ENCODE measurements around the gene FRS2. TPM values are rescaled to one million over a fixed set of nuclear protein-coding genes. Genes with fewer than 3 reads are reported as not detected.
"Not testable (repeated sequence)": the region's sequence is repeated elsewhere in the genome, so short reads cannot be mapped to it uniquely, and the experiment has no call there.

The FRS2 gene
- total and polyA plus RNA-seq, 2 of the 4 experiments (the other 2 are of a cell fraction) = 12.4 to 58.3 TPM

DNA sequence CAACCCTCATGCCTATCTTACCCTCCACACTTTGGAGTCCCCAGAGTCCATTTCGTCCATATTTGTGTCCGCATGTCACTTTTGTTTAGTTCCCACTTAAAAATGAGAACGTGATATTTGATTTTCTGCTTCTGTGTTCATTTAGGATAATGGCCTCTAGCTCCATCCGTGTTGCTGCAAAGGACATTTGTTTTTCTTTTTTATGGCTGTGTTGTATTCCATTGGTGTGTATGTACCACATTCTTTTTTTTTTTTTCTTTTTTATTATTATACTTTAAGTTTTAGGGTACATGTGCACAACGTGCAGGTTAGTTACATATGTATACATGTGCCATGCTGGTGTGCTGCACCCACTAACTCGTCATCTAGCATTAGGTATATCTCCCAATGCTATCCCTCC is 133.4 kb downstream of the FRS2 start:
- H2BK15ac ChIP-seq (ENCODE audit: low read depth, low read length); CTCF ChIA-PET; H3K23ac ChIP-seq (ENCODE audit: low read depth, low read length); H3K4ac ChIP-seq (ENCODE audit: low read depth, low read length); H4K91ac ChIP-seq (ENCODE audit: insufficient read depth, low read depth, low read length); H2AFZ ChIP-seq (replicated peaks; ENCODE audit: low read length, poor library complexity); H3K4me2 ChIP-seq (ENCODE audit: low read depth, low read length); H3K4me1 ChIP-seq (ENCODE audit: control insufficient read depth, insufficient read depth, low read length); H4K20me1 ChIP-seq (ENCODE audit: insufficient read depth, low read length); H3K4me3 ChIP-seq (ENCODE audit: insufficient read depth, low read depth, low read length); H4K5ac ChIP-seq (ENCODE audit: low read depth, low read length); H3K27me3 ChIP-seq (ENCODE audit: control insufficient read depth, insufficient read depth, low read length); H3K9me1 ChIP-seq (ENCODE audit: insufficient read depth, low read length); H3K9me3 ChIP-seq (ENCODE audit: control insufficient read depth, insufficient read depth, low read length); H3K9ac ChIP-seq (ENCODE audit: low read depth, low read length); dilution Hi-C loops (cut with HindIII; ENCODE audit: low sequenced_read_pairs, unreplicated experiment); H3K18ac ChIP-seq (ENCODE audit: low read depth, low read length); H2BK5ac ChIP-seq (ENCODE audit: low read depth, low read length, poor library complexity, severe bottlenecking); H2AK9ac ChIP-seq (replicated peaks; ENCODE audit: low read depth, low read length, poor library complexity); H2AK5ac ChIP-seq (ENCODE audit: low read depth, low read length); H2BK120ac ChIP-seq (ENCODE audit: low read depth, low read length); DNase-seq; H3K14ac ChIP-seq (replicated peaks; ENCODE audit: low read depth, low read length); H3K27ac ChIP-seq (ENCODE audit: insufficient read depth, low read length); H4K8ac ChIP-seq (ENCODE audit: low read depth in 2 of 2, low read length in 2 of 2); H3K56ac ChIP-seq (ENCODE audit: extremely low read depth, insufficient read depth, low read length); in situ Hi-C loops (cut with MboI; ENCODE audit: low sequenced_read_pairs); H2BK20ac ChIP-seq (ENCODE audit: low read depth, low read length); BruUV-seq (replicated peaks); H3K79me1 ChIP-seq (ENCODE audit: low read depth in 1 of 2, low read length in 2 of 2); ATAC-seq (ENCODE audit: low read depth); POLR2A ChIA-PET (ENCODE audit: unreplicated experiment): not testable (repeated sequence)
- no CpG with 5 or more reads among the region's 6 CpGs for WGBS, 2 experiments (ENCODE audit: extremely low coverage in 2 of 2, insufficient read length in 1 of 2)
- H3K36me3 ChIP-seq (ENCODE audit: control insufficient read depth, insufficient read depth, low read length) = peaks cover 30% of the 10 kb centered on the region
- intact Hi-C loops (cut with micrococcal nuclease) = loop anchor here (10.0 kb wide), 1 partner anchor 131 kb away; the partner anchor contains the start of gene RAB3IP

DNA sequence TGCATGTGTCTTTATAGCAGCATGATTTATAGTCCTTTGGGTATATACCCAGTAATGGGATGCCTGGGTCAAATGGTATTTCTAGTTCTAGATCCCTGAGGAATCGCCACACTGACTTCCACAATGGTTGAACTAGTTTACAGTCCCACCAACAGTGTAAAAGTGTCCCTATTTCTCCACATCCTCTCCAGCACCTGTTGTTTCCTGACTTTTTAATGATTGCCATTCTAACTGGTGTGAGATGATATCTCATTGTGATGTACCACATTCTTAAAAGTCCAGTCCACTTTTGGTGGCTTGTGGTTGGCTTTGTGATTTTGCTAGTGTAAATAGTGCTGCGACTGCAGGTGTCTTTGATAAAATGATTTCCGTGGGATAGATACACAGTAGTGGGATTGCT is 134.1 kb downstream of the FRS2 start:
- no CpG with 5 or more reads among the region's 3 CpGs for WGBS, 2 experiments (ENCODE audit: extremely low coverage in 2 of 2, insufficient read length in 1 of 2)
- CTCF ChIA-PET; H3K27me3 ChIP-seq (ENCODE audit: control insufficient read depth, insufficient read depth, low read length); DNase-seq; POLR2A ChIA-PET (ENCODE audit: unreplicated experiment); H3K9ac ChIP-seq (ENCODE audit: low read depth, low read length); H2AFZ ChIP-seq (replicated peaks; ENCODE audit: low read length, poor library complexity); H2AK9ac ChIP-seq (replicated peaks; ENCODE audit: low read depth, low read length, poor library complexity); H4K91ac ChIP-seq (ENCODE audit: insufficient read depth, low read depth, low read length); H4K20me1 ChIP-seq (ENCODE audit: insufficient read depth, low read length); H3K14ac ChIP-seq (replicated peaks; ENCODE audit: low read depth, low read length); H2BK120ac ChIP-seq (ENCODE audit: low read depth, low read length); H3K9me1 ChIP-seq (ENCODE audit: insufficient read depth, low read length); dilution Hi-C loops (cut with HindIII; ENCODE audit: low sequenced_read_pairs, unreplicated experiment); H2AK5ac ChIP-seq (ENCODE audit: low read depth, low read length); H3K79me1 ChIP-seq (ENCODE audit: low read depth in 1 of 2, low read length in 2 of 2); H3K18ac ChIP-seq (ENCODE audit: low read depth, low read length); ATAC-seq (ENCODE audit: low read depth); H2BK15ac ChIP-seq (ENCODE audit: low read depth, low read length); H3K27ac ChIP-seq (ENCODE audit: insufficient read depth, low read length); H3K23ac ChIP-seq (ENCODE audit: low read depth, low read length); H3K4me3 ChIP-seq (ENCODE audit: insufficient read depth, low read depth, low read length); H4K5ac ChIP-seq (ENCODE audit: low read depth, low read length); H3K4me2 ChIP-seq (ENCODE audit: low read depth, low read length); in situ Hi-C loops (cut with MboI; ENCODE audit: low sequenced_read_pairs); H3K4ac ChIP-seq (ENCODE audit: low read depth, low read length); H3K56ac ChIP-seq (ENCODE audit: extremely low read depth, insufficient read depth, low read length); H2BK20ac ChIP-seq (ENCODE audit: low read depth, low read length); H4K8ac ChIP-seq (ENCODE audit: low read depth in 2 of 2, low read length in 2 of 2); H3K9me3 ChIP-seq (ENCODE audit: control insufficient read depth, insufficient read depth, low read length); H2BK5ac ChIP-seq (ENCODE audit: low read depth, low read length, poor library complexity, severe bottlenecking); H3K4me1 ChIP-seq (ENCODE audit: control insufficient read depth, insufficient read depth, low read length); BruUV-seq (replicated peaks): not testable (repeated sequence)
- H3K36me3 ChIP-seq (ENCODE audit: control insufficient read depth, insufficient read depth, low read length) = peaks cover 26% of the 10 kb centered on the region
- intact Hi-C loops (cut with micrococcal nuclease) = loop anchor here (10.0 kb wide), 1 partner anchor 131 kb away; the partner anchor contains the start of gene RAB3IP
